ENCODE results near the gene NXPH4.

NXPH4 gene

GRCh38 chr12:57273516-57273915 lies 56.9 kb downstream of the NXPH4 start:
- no peak for DNase-seq (ENCODE audit: low read depth in 3 of 3)

Measured in stimulated activated CD4-positive, alpha-beta T cell treated with anti-CD3 and anti-CD28 coated beads, TNF-alpha, amount 100 ng/mL, for 48 hours (primary cell).